ENCODE results near the gene DISC1. TPM values are rescaled to one million over a fixed set of nuclear protein-coding genes. Genes with fewer than 3 reads are reported as not detected.
"Not testable (repeated sequence)": the region's sequence is repeated elsewhere in the genome, so short reads cannot be mapped to it uniquely, and the experiment has no call there.

DISC1 gene
- total and polyA plus RNA-seq, 11 donors, result 0.76 to 12.8 (median 4.3) TPM

DNA sequence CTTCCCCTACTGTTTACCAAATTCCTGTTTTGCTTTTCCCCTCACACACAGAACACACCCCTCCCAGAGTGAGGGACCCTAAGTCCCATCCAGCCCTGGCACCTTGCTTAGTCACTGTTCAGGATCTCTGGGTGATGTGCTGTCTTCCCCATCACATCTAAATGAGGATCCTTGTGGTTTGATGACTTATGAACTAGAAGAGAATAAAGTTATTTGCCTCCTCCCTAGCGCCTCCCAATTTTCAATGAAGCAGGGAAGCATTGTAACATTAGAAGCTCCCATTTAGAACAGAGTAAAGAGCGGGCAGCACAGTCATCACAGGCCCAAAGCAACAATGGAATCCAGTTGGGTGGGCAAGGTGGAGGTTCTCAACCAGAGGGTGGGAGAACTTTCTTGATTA is 27.0 kb downstream of the DISC1 start:
- Histone ChIP-seq H3K36me3 (no peaks in the 10 kb centered on the region), H3K4me1 (peaks cover 0 to 13% (median 0%) of the 10 kb centered on the region in 12 donors), H3K27ac (no peak overlapping the region), H3K27me3 (no peaks in the 10 kb centered on the region), H3K4me3 (no peak overlapping the region), H3K9me3 (peaks cover 0 to 24% (median 0%) of the 10 kb centered on the region in 12 donors)
- intact Hi-C loops (cut with DNase I), result no loop called here
- 92 to 99% (median 96%) methylated on average over 2 of the region's 2 CpGs for WGBS, 4 donors
- no peak for TF ChIP-seq POLR2A (IDR thresholded peaks at IDR 0.05)
- TF ChIP-seq, protein P1, sequence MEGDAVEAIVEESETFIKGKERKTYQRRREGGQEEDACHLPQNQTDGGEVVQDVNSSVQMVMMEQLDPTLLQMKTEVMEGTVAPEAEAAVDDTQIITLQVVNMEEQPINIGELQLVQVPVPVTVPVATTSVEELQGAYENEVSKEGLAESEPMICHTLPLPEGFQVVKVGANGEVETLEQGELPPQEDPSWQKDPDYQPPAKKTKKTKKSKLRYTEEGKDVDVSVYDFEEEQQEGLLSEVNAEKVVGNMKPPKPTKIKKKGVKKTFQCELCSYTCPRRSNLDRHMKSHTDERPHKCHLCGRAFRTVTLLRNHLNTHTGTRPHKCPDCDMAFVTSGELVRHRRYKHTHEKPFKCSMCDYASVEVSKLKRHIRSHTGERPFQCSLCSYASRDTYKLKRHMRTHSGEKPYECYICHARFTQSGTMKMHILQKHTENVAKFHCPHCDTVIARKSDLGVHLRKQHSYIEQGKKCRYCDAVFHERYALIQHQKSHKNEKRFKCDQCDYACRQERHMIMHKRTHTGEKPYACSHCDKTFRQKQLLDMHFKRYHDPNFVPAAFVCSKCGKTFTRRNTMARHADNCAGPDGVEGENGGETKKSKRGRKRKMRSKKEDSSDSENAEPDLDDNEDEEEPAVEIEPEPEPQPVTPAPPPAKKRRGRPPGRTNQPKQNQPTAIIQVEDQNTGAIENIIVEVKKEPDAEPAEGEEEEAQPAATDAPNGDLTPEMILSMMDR (IDR thresholded peaks at IDR 0.05), result no peak
- DNase-seq (no peak), ATAC-seq (no peak)

DNA sequence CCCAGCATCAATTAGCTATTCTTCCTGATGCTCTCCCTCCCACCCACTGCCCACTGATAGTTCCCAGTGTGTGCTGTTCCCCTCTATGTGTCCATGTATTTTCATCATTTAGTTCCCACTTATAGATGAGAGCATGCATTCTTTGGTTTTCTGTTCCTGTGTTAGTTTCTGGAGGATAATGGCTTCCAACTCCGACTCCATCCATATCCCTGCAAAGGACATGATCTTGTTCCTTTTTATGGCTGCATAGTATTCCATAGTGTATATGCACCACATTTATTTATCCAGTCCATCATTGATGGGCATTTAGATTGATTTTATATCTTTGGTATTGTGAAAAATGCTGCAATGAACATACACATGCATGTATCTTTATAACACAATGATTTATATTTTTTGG is 30.2 kb downstream of the DISC1 start:
- Histone ChIP-seq H3K4me3 (no peak overlapping the region), H3K27me3 (no peaks in the 10 kb centered on the region), H3K36me3 (no peaks in the 10 kb centered on the region), H3K4me1 (peaks cover 0 to 12% (median 0%) of the 10 kb centered on the region in 12 donors), H3K27ac (no peak overlapping the region), H3K9me3 (peaks cover 0 to 17% (median 0%) of the 10 kb centered on the region in 12 donors)
- ATAC-seq (no peak), DNase-seq (no peak)
- no peak for TF ChIP-seq POLR2A (IDR thresholded peaks at IDR 0.05)
- TF ChIP-seq, protein P1 (IDR thresholded peaks at IDR 0.05), result no peak
- WGBS, 4 donors, result 84 to 89% (median 85%) methylated on average over 1 of the region's 1 CpG
- intact Hi-C loops (cut with DNase I), result no loop called here

DNA sequence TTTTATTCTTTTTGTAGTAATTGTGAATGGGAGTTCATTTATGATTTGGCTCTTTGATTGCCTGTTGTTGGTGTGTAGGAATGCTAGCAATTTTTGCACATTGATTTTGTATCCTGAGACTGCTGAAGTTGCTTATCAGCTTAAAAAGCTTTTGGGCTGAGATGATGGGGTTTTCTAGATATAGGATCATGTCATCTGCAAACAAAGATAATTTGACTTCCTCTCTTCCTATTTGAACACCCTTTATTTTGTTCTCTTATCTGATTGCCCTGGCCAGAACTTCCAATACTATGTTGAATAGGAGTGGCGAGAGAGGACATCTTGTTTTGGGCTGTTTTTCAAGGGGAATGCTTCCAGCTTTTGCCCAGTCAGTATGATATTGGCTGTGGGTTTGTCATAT is 31.6 kb downstream of the DISC1 start:
- H3K36me3 ChIP-seq; H3K27me3 ChIP-seq; H3K4me3 ChIP-seq; H3K27ac ChIP-seq; DNase-seq; intact Hi-C loops (cut with DNase I); ATAC-seq; H3K4me1 ChIP-seq: not testable (repeated sequence)
- WGBS, 4 donors, result 96 to 100% (median 99%) methylated on average over 1 of the region's 1 CpG
- H3K9me3 ChIP-seq, result peaks cover 0 to 26% (median 0%) of the 10 kb centered on the region in 12 donors

DNA sequence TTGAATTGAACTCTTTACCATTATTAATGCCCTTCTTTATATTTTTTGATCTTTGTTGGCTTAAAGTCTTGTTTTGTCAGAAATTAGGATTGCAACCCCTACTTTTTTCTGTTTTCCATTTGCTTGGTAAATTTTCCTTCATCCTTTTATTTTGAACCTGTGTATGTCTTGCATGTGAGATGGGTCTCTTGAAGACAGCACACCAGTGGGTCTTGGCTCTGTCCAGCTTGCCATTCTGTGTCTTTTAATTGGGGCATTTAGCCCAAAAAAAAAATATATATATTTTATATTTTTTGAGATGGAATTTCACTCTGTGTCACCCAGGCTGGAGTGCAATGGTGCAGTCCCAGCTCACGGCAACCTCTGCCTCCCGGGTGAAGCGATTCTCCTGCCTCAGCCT is 33.6 kb downstream of the DISC1 start:
- TF ChIP-seq, protein P1 (IDR thresholded peaks at IDR 0.05), result no peak
- TF ChIP-seq POLR2A (IDR thresholded peaks at IDR 0.05), result no peak
- Histone ChIP-seq H3K36me3 (no peaks in the 10 kb centered on the region), H3K27me3 (no peaks in the 10 kb centered on the region), H3K4me3 (no peak overlapping the region), H3K9me3 (peaks cover 0 to 30% (median 0%) of the 10 kb centered on the region in 12 donors), H3K27ac (no peak overlapping the region), H3K4me1 (peaks cover 0 to 4% (median 0%) of the 10 kb centered on the region in 12 donors)
- DNase-seq (no peak), ATAC-seq (no peak)
- intact Hi-C loops (cut with DNase I), result no loop called here
- 94 to 97% (median 96%) methylated on average over 3 of the region's 3 CpGs for WGBS, 4 donors

DNA sequence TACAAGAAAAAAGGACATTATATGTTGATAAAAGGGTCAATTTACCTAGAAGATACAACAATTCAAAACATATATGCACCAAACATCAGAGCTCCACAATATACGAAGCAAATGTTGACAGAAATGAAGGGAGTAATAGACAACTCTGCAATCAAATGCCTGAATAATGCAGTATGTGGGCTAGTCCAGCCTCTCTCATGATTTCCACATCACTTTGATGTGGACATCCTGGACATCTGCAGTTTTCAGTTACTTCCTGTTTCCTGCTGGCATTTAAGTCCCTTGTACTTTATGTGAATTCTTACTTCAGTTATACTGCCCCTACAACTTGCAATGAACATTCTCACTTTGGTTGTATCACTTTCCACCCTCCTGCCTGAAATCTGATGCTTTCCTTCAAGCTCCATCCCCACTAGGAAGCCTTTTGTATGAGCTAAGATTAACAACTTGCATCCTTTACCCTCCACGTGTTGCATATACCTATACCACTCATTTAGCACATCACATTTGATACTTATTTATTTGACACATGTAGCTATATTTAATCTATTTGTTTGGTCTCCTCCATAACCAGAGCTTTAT is 36.7 kb downstream of the DISC1 start:
- H3K36me3 ChIP-seq, result no peaks in the 10 kb centered on the region

More for the DNA sequence above, 36.7 kb downstream of the DISC1 start:
- intact Hi-C loops (cut with DNase I), result no loop called here
- ATAC-seq, result peak in 3 of 4 donors; percentile 33 to 49 (median 41)
- Histone ChIP-seq H3K4me3 (no peak overlapping the region), H3K27me3 (no peaks in the 10 kb centered on the region), H3K9me3 (peaks cover 0 to 17% (median 0%) of the 10 kb centered on the region in 12 donors), H3K27ac (no peak overlapping the region), H3K4me1 (peaks cover 0 to 16% (median 0%) of the 10 kb centered on the region in 12 donors)
- TF ChIP-seq POLR2A (IDR thresholded peaks at IDR 0.05), result no peak
- TF ChIP-seq, protein P1 (IDR thresholded peaks at IDR 0.05), result no peak
- no peak for DNase-seq
- WGBS, 4 donors, result 65 to 77% (median 70%) methylated on average over 2 of the region's 2 CpGs
